GM19372 (cell line): ENCODE data around the gene NUDT1.
A peak's percentile ranks its signal among the peaks of the same experiment; 100 is the strongest.

Source experiments
- ATAC-seq: cut with Tn5 transposase; IDR thresholded peaks from one replicate; pipeline ENCODE4 v1.9.1; 2021; ENCODE audit warnings: mild to moderate bottlenecking, low read depth, moderate library complexity; ENCODE audit not compliant: unreplicated experiment

The NUDT1 gene

DNA sequence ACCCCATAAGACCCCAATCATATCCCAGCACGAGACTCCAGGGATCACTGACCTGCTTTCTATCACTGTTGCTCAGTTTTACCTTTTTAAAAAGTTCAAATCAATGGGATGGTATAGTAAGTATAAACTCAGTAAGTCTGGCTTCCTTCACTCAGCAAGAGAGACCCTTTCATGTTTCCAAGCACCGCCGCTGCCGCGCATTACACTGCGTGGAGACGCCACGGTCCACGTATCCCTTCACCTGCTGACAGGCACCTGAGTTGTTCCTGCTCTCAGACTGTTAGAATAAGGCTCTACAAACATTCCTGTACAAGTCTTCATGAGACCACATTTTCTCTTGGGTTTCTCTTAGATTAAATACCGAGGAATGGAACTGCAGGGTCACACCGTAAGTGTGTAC is 37.6 kb upstream of the NUDT1 start:
- no peak for ATAC-seq

DNA sequence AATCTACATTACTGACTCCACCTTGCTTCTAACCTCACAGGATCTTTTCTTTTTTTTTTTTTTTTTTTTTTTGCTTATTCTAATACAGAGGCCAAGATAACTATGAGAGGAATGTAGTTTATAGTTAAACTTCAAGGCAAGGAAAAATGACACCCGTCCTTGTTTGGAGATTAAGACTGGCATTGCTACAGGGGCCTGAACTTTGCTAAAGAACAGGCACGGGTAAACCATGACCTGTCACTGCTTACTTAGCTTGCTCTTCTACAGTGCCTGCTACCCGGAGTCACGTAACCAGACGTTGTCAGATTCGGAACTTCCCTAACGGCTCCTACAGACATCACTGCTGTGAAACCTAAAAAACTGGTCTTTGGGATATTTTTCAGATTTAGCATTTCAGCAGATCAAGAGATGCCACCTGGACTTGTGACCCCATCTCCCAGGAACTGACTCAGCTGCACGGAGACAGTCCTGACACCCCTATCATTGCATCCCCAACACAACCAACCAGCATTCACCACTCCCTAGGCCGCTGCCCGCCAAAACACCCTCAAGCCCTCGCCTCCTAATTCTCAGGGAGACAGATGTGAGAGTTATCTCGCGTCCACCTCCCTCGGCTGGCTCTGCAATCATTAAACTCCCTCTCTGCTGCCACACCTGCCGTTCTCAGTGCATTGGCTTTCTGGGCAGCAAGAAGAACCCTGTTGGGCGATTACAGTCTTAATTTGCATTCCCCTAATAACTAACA is 36.8 kb upstream of the NUDT1 start:
- ATAC-seq: no peak

DNA sequence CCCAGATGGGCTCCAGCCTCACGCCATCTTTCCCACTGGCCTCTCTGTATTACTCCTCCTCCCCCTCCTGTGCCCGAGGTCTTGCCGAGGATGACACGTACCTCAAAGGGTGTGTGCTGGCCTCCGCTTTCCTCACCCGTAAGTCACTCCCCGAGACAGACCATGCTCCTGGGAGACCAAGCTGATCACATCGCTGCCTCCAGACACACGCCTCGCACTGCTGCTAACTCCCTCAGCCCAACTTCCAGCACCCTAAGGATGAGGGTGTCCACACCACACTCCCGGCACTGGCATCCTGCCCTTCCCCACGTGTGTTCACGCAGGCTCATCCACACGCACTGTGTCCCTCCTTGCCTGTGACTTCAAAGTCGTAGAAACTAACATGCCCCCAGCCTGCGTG is 33.3 kb upstream of the NUDT1 start:
- no peak for ATAC-seq

DNA sequence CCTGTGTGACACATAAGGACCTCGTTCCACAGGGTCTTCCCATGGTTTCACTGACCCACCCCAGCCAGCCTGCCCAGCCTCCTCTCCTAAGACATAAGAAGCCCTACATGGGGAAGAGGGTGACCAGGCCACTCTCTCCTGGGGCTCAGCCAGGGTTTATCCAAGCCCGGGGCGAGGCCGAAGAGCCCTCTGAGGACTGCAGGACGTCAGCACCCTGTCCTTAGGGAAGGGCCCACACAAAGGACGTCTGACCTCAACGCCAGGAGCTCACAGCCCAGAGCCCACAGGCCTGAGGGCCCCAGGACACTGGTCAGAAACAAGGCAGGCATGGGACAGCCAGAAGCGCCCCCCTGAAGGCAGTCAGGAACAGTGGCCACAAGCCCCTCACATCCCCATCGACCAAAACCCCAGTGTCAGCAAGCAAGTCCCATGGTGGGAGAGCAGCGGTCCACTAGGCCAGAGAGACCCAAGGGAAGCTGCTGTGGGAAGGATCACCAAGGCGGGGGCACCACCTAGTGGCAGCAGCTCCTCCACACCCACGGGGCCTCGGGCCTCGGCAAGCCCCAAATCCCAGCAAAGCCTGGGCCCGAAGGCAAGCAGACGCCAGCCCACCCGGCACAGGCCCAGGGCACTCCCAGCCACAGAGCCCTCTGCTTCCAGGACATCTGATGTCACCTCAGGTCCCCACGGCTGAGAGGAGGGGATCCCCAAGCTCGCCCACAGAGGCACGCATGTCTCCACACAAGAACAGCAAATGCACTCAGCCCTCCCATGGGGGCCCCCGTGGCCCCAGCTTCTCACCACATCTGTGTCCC is 32.7 kb upstream of the NUDT1 start:
- ATAC-seq: peak; percentile 70

DNA sequence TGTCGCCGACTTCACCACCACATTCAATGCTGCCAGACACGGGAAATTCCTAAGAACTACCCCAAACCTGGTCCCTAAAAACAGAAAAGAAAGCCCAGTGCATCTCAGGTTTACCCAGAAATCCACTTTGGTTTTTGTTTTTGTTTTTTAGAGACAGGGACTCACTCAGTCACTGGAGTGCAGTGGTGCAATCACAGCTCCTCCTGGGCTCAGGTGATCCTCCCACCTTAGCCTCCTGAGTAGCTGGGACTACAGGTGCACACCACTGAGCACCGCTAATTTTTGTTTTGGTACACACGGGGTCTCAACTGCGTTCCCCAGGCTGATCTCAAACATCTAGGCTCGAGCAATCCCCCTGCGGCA is 32.1 kb upstream of the NUDT1 start:
- no peak for ATAC-seq

DNA sequence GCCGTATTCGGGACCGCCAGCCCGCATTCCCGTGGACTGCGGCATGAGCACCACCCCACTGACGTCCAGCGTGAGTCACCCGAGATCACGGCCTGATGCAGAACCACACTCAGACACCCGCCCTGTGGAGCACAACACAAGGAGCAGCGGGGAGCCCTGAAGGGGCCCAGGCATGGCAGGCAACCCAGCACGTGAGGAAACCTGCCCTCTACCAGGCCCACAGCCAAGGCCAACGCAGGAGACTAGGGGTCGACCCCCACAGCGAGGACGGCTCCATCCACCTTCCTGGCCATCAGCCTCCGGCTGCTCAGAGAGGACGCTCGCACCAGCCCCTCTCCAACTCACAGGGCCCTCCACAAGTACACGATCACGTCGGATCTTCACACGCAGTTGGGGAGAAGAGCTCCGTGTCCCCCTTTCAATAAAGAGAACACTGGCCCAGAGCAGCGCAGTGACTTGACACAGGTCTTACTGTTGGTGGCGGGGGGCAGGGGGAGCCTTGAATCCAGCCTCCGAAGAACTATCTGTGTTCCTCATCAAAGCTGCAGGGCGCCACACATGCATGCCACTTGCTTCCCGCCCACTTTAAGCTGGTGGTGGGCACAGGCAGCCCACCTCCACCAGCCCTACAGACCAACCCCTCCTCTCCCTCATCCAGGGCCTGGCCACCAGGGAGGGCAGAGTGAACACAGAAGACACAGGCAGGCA is 31.3 kb upstream of the NUDT1 start:
- ATAC-seq: no peak

DNA sequence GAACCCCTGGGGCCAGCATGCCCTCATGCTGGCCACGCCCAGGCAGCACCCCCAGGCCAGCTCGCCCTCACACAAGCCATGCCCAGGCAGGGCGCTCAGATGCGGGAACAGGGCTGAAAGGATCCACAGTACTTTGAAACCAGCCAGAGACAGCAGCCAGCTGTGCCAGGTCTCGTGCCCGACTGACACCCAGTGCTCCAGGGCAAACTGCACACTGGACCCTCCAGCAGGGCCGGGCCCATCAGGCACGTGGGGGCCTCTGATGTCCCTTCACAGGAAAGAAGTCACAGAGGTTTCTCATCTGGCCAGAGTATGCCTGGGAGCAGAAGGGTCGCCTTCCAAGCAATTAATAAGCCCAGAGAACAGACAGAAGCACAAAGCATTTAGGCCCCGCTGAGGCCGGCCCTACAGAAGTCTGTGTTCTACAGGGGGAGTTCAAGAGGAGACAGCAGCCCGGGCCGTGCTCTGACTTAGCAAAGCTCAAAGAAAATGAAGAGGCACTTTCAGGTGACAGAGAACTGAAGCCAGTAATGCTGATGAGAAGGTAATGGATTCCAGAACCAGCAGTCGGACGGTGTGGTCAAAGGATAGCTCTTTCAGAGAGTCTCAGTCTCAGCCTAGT is 30.7 kb upstream of the NUDT1 start:
- no peak for ATAC-seq

DNA sequence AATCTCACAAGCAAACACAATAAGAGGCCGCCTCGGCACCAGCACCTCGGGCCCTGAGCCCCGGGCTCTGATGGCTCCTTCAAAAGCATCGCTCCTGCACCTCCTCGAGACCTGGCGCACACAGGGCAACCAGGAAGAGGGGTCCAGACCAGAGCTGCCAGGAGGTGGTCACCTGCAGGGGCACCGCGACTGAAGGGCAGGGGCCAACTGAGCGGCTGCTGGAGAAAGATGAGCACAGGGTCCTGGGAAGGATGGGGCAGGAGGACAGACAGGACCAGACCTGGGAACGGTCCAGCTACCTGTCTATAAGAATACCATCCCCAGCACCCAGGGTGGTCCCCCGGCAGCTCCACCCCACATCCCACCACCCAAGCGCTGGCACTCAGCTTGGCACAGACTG is 30.1 kb upstream of the NUDT1 start:
- ATAC-seq: no peak

DNA sequence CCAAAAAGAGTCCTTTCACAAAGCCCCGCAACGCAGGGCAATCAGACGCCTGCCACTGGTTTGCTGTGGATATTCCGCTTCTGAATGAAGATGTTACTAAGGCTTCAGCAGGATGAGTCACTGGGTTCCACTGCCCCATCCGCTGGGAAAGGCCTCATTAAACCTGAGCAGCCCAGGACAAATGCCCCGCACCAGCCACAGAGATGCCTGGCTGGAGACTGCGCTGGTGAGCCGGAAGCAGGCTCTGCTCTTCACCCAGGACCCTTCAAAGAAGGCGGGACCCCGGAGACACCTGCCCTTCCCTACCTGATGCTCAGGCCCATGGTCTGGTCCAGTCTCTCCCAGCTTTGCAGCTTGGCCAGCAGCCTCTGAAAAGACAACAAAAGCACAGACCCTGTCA is 29.1 kb upstream of the NUDT1 start:
- no peak for ATAC-seq

DNA sequence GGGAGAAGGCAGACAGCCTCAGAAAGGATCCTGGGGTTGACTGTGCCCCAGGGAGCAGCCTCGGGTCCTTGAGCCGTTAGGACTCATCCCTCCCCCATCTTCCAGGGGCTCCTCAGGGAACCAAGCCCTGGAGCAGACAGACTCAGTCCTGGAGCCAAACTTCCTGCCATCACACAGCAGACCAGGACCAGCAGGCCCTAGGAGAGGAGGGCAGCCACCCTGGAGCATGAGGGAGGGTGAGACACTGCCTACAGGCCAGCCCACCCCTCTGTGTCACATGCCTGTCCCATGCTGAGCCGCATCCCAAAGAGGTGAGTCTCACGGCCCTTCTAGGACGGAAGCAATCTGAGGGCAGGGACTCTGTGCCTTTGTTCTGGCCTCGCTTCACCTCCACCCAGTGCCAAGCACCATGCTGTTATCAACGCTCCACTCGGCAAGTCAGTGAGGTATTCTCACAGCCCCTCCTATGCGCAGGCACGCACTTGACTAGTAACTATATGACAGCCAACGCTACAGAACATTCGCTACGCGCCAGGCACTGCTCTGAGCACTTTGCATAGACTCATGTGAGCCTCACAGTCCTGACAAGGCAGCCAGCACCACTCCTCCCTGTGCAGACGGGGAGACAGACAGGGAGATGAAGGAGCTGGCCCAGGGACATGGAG is 28.3 kb upstream of the NUDT1 start:
- ATAC-seq: no peak

DNA sequence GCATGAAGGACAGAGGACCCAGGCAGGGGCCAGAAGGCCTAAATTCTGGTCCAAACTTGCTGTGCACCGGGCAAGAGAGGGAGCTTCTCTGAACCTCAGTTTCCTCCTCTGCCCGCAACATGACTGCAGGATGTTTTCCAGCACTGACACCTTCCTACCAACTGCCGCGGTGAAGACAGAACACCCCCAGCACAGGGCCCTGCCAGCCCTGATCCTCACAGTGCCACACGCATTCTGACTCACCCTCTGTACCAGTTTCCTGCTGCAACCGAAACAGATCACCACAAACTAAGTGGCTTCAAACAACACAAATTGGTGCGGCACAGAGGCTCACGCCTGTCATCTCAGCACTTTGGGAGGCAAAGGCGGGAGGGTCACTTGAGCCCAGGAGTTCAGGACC is 27.4 kb upstream of the NUDT1 start:
- no peak for ATAC-seq

DNA sequence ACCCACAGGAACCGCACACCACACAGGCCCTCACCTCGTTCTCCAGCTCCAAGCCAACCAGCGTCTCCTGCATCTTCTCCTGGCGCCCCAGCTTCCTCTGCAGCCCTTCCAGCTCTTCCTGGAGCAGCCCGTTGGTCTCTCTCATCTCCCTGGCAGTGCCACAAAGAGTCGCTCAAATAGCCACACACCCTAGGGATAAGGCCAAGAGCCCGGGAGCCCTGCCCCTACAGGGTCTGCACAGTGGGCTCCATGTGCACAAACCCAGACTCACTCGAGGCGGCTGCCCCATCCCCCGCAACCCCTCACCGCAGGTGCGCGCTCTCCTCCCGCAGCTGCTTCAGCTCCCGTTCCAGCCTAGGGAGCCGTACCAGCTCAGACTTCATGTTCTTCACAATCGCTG is 26.2 kb upstream of the NUDT1 start:
- ATAC-seq: no peak

DNA sequence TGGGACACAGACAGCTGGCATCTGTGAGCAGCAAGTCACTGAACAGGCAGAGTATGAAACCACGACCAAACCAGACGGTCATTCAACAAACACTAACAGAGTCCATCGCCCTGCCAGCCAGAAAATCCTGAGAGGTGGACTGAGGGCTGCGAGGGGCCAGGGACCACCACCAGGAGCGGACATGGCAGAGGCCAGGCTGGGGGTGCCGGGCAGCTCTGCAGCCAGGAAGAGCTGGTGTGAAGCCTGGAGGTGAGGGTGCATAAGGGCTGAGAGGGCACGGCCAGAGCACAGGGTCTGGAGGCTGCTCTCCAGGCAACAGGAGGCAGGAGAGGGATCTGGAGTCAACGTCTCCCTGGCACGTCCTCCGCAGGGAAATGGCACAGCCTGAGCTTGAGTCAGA is 24.8 kb upstream of the NUDT1 start:
- no peak for ATAC-seq

DNA sequence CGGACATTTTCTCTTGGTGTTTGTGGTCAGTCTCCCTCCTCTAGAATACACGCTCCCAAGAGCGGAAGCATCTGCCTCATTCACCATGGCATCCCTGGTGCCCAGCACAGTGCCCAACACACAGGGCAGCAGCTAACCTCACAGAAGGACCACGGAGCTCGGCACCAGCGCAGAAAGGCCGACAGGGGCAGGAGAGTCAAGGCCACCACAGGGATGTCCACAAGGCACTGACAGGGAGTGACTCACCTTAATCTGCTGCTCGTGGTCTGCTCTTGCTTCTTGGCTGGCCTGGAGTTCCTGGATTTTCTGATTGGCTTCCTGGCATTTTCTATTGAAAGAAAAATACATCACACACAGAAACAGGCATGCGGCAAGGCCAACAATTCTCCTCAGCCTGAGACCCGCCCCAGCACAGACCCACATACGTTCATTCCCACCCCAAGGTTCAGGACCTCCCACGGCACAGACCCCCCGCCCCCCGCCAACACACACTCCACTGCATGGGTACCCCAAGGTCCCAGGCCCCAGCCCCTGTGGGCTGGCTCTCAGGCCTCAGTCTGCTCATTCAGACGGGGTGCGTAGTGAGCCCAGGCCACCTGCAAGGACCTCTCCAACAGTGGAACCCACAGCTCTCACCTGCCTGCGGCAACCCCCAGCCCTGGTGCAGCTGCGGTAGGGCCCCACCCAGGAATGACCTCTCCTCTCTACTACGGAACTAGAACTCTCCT is 24.1 kb upstream of the NUDT1 start:
- no peak for ATAC-seq

DNA sequence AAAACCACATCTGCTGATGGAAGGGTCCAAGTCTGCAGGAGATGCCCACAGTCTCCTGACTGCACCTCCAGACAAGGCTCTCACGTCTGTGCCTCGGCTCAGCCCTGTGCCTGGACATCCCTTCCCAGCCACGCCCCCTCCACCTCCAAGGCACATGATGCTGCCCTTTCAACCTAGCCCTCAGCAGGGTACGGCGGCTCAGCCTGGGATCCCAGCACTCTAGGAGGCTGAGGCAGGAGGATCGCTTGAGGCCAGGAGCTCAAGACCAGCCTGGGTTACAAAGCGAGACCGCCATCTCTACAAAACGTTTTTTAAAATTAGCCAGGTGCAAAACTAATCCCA is 23.6 kb upstream of the NUDT1 start:
- no peak for ATAC-seq

DNA sequence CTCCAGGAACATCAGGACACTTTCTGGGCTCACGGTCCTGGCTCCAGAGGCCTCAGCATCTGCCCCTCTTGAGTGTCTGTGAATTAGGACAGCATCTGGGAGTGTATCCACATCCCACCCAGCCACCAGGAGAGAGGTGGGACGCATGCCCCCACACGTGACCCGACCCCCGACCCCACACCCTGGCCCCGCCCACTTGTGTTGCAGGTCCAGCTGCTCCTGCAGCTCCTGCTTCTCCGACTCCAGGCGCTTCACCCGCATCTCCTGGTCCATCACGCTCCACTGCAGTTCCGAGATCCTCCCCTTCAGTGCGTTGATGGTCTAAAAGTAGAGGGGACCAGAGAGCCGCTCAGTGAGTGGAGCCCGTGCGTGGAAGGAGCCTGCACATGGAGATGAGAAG is 22.9 kb upstream of the NUDT1 start:
- no peak for ATAC-seq

DNA sequence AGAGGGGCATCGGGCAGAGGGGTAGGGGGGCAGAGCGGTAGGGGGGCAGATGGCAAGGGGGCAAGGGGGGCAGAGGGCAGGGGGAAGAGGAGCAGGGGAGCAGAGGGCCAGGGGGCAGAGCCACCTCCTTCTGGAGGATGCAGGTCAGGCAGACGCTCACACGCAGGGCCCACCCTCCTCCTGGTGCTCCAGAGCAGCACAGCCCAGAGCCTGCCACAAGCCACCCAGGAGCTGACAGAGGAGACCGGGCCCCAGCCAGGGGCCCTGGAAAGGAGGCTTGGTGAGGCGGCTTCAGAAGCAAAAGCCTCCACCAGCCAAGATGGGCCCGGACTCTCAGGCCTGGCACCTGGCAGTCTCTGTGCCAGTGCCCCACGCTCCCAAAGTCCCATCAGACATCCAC is 22.4 kb upstream of the NUDT1 start:
- no peak for ATAC-seq

DNA sequence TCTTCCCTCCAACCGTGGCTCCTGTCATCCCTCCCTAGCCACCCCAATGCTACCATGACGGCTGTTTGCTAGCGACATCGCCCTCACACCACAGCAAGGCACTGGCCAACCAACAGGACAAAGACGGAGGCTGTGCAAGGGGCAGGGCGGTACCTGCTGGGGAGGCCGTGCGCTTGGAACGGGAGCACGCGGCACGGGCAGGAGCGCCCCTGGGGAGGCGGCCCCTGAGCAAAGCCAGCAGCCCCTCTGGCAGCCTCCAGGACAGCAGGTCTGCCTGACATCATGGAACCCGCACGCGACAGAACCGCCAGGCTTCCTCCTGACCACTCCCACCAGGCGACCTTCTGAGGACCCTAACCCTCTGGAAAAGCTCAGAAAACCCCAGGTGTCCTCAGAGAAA is 22.0 kb upstream of the NUDT1 start:
- ATAC-seq: no peak

DNA sequence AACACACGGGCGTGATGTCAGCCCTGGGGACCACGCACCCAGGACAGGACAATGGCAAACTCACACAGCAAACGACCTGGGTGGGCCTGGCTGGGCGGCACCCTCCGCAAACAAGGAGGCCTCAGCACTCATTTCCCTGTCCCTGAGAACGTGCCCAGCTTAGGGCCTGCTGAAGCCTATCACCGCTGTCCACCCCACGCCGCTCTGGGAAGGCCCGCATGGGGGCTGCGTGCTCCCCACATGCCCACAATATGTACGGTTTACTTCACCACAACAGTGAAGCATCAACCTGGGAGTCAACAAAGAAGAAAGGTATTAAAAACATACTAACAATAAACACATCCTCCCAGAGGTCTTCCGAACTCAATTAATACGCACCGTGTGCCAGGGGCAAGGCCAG is 21.5 kb upstream of the NUDT1 start:
- ATAC-seq: no peak

DNA sequence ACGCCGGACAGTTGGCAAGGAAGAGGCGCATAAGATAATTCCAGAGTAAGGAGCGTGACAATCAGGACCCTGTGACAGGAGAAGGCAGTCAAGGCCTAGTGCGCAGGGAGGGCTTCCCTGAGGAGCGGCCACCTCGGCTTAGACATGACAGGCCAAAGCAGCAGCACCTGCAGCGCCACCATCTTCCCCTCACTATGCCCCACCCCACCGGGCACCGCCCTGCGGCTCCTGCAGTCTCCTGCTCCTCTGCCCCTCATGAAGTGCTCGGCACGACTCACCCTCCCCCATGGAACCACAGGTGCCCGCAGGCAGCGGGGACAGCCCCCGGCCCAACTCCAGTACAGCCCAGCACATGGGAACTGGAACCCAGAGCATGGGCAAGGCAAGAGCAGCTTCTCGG is 21.1 kb upstream of the NUDT1 start:
- ATAC-seq: no peak
